Activated CD4-positive, alpha-beta memory T cell treated with anti-CD3 and anti-CD28 coated beads for 36 hours (primary cell): ENCODE results near the gene FOXL3. TPM values are rescaled to one million over a fixed set of nuclear protein-coding genes. Genes with fewer than 3 reads are reported as not detected.

Source experiments
- CTCF ChIA-PET: fragments of 350-600 bp; sonication (Branson Sonifier 250); formaldehyde crosslinking; loops from one replicate; lab custom pipeline; 2021; ENCODE audit warnings: antibody characterized with exemption, inconsistent platforms; lab: Charles Lee
- POLR2A ChIA-PET: fragments of 350-600 bp; sonication (Branson Sonifier 250); formaldehyde crosslinking; loops from one replicate; lab custom pipeline; 2021; ENCODE audit warnings: antibody characterized with exemption; lab: Charles Lee
- DNase-seq: peaks from one replicate; pipeline ENCODE4 v3.0.0-alpha.2; 2020
- H3K27ac Mint-ChIP-seq: one replicate; pipeline ENCODE4 v1.8.0; 2021; ENCODE audit warnings: mixed read lengths
- H3K27me3 Mint-ChIP-seq: one replicate; pipeline ENCODE4 v1.8.0; 2021; ENCODE audit warnings: mixed read lengths
- H3K36me3 Mint-ChIP-seq: one replicate; pipeline ENCODE4 v1.8.0; 2021; ENCODE audit warnings: mixed read lengths
- H3K4me1 Mint-ChIP-seq: one replicate; pipeline ENCODE4 v1.8.0; 2021; ENCODE audit warnings: low read depth, mixed read lengths
- H3K4me3 Mint-ChIP-seq: one replicate; pipeline ENCODE4 v1.8.0; 2021; ENCODE audit warnings: mild to moderate bottlenecking, mixed read lengths
- H3K9me3 Mint-ChIP-seq: one replicate; pipeline ENCODE4 v1.8.0; 2021; ENCODE audit warnings: mixed read lengths
- intact Hi-C: fragments of 100-400 bp; cut with micrococcal nuclease; formaldehyde crosslinking; loops from one replicate; pipeline ENCODE4 v1.15.1; 2023
- total RNA-seq, 2 experiments: library from RNA; stranded (reverse); gene quantifications; one replicate each; pipeline ENCODE4 v1.2.3, GENCODE V29; 2021

The FOXL3 gene
- total RNA-seq, 2 experiments from 2014 or later, result not detected

GRCh38 chr7:297611-298374 is 7.8 kb downstream of the FOXL3 start:
- POLR2A ChIA-PET, result no interaction called here
- DNase-seq, result no peak
- Mint-ChIP-seq H3K4me3 (no peak overlapping the region), H3K4me1 (no peaks in the 10 kb centered on the region), H3K27ac (no peak overlapping the region), H3K36me3 (no peaks in the 10 kb centered on the region), H3K9me3 (no peaks in the 10 kb centered on the region), H3K27me3 (peaks cover 10% of the 10 kb centered on the region)
- intact Hi-C loops, result no loop called here
- CTCF ChIA-PET, result no interaction called here

DNA sequence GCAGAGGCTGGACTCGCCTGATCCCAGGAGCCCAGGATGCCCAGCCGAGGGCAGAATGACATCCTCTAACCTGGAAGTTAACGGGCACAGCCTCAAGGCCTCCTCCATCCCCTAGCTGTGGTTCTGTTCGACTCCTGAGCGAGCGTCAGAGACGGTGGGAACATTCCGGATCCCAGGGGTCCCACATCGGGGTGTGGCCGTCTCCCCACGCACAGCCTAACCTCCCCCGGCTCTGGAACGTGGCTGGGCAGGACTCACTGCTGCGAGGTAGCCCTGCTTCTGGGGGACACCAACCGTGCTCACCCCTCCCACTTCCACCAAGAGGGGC is 8.4 kb downstream of the FOXL3 start:
- Mint-ChIP-seq H3K36me3 (no peaks in the 10 kb centered on the region), H3K27me3 (peaks cover 6% of the 10 kb centered on the region), H3K27ac (no peak overlapping the region), H3K9me3 (no peaks in the 10 kb centered on the region), H3K4me1 (no peaks in the 10 kb centered on the region), H3K4me3 (no peak overlapping the region)
- intact Hi-C loops, result no loop called here
- DNase-seq, result no peak
- CTCF ChIA-PET, result no interaction called here
- POLR2A ChIA-PET, result no interaction called here

- H3K27ac Mint-ChIP-seq, result no peak overlapping the region
- no peaks in the 10 kb centered on the region for H3K9me3 Mint-ChIP-seq
- no peak for DNase-seq
- no peaks in the 10 kb centered on the region for H3K4me1 Mint-ChIP-seq
- no peak overlapping the region for H3K4me3 Mint-ChIP-seq
- ChIA-PET CTCF (no interaction called here), POLR2A (no interaction called here)
- intact Hi-C loops, result no loop called here
- no peaks in the 10 kb centered on the region for H3K36me3 Mint-ChIP-seq
- H3K27me3 Mint-ChIP-seq, result peaks cover 6% of the 10 kb centered on the region
Measured at GRCh38 chr7:298743-299142, 8.8 kb downstream of the FOXL3 start.

- ChIA-PET POLR2A (no interaction called here), CTCF (no interaction called here)
- H3K4me3 Mint-ChIP-seq, result no peak overlapping the region
- no peak for DNase-seq
- H3K4me1 Mint-ChIP-seq, result no peaks in the 10 kb centered on the region
- no peak overlapping the region for H3K27ac Mint-ChIP-seq
- H3K9me3 Mint-ChIP-seq, result no peaks in the 10 kb centered on the region
- H3K27me3 Mint-ChIP-seq, result peaks cover 6% of the 10 kb centered on the region
- intact Hi-C loops, result no loop called here
- H3K36me3 Mint-ChIP-seq, result no peaks in the 10 kb centered on the region
Measured at GRCh38 chr7:299169-299568, 9.2 kb downstream of the FOXL3 start.

- ChIA-PET POLR2A (no interaction called here), CTCF (no interaction called here)
- Mint-ChIP-seq H3K27ac (no peak overlapping the region), H3K4me3 (no peak overlapping the region), H3K9me3 (peaks cover 2% of the 10 kb centered on the region), H3K36me3 (no peaks in the 10 kb centered on the region), H3K27me3 (peaks cover 3% of the 10 kb centered on the region), H3K4me1 (no peaks in the 10 kb centered on the region)
- DNase-seq, result no peak
- intact Hi-C loops, result no loop called here
Measured at GRCh38 chr7:299628-300027, 9.7 kb downstream of the FOXL3 start.

GRCh38 chr7:300048-300447 is 10.1 kb downstream of the FOXL3 start:
- intact Hi-C loops, result no loop called here
- POLR2A ChIA-PET, result no interaction called here
- no peak overlapping the region for H3K4me3 Mint-ChIP-seq

GRCh38 chr7:300546-301290 is 10.7 kb downstream of the FOXL3 start:
- DNase-seq, result no peak
- intact Hi-C loops, result no loop called here
- Mint-ChIP-seq H3K4me3 (no peak overlapping the region), H3K4me1 (no peaks in the 10 kb centered on the region), H3K36me3 (no peaks in the 10 kb centered on the region), H3K27me3 (no peaks in the 10 kb centered on the region), H3K9me3 (peaks cover 3% of the 10 kb centered on the region), H3K27ac (no peak overlapping the region)
- ChIA-PET POLR2A (no interaction called here), CTCF (no interaction called here)

More at GRCh38 chr7:300048-300447, 10.1 kb downstream of the FOXL3 start:
- H3K36me3 Mint-ChIP-seq, result no peaks in the 10 kb centered on the region
- H3K9me3 Mint-ChIP-seq, result peaks cover 3% of the 10 kb centered on the region
- H3K27ac Mint-ChIP-seq, result no peak overlapping the region
- H3K4me1 Mint-ChIP-seq, result no peaks in the 10 kb centered on the region
- no peak for DNase-seq
- CTCF ChIA-PET, result no interaction called here
- no peaks in the 10 kb centered on the region for H3K27me3 Mint-ChIP-seq

GRCh38 chr7:301291-302053 is 11.5 kb downstream of the FOXL3 start:
- Mint-ChIP-seq H3K27ac (no peak overlapping the region), H3K36me3 (no peaks in the 10 kb centered on the region), H3K27me3 (no peaks in the 10 kb centered on the region), H3K9me3 (peaks cover 3% of the 10 kb centered on the region), H3K4me1 (no peaks in the 10 kb centered on the region), H3K4me3 (no peak overlapping the region)
- intact Hi-C loops, result no loop called here
- ChIA-PET POLR2A (no interaction called here), CTCF (no interaction called here)
- DNase-seq, result no peak

DNA sequence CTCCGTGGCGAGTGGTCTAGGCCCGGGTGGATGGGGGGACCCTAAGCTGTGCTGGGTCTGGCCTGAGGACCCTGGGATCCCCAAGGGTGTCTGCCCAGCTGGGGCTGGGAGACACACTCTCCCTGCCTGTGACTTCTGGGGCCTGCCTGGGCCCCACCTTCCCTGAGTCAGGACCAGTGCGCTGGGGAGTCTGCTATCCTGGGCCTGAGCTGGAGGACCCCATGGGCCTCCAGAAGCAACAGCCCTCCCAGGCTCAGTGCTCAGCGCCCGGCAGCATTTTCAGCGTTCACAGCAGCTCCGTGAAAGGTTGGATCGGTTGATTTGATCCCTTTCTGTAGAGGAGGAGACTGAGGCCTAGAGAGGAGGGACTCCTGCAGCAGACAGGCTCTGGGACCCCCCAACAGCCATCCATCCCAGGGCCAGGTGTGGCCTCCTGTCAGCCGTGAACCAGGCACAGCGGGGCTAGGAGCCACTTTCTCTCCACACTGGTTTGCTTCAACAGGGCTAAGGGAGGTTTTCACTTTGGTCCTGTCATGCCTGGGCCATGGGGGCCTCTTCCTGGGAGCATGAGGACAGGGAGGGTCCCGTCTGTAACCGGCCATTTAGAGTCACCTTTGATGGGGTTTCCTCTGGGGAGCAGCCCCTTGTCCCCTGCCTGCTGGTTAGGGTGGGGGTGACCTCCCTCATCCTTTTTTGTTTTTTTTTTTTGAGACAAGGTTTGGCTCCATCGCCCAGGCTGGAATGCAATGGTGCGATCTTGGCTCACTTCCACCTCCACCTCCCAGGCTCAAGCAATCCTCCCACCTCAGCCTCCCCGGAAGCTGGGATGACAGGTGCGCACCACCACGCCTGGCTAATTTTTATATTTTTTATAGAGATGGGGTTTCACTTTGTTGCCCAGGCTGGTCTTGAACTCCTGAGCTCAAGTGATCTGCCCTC is 12.4 kb downstream of the FOXL3 start:
- no peak for DNase-seq
- Mint-ChIP-seq H3K27ac (no peak overlapping the region), H3K9me3 (peaks cover 3% of the 10 kb centered on the region), H3K36me3 (no peaks in the 10 kb centered on the region), H3K4me1 (no peaks in the 10 kb centered on the region), H3K4me3 (no peak overlapping the region), H3K27me3 (no peaks in the 10 kb centered on the region)
- POLR2A ChIA-PET, result no interaction called here
- intact Hi-C loops, result no loop called here
- CTCF ChIA-PET, result no interaction called here

- no peaks in the 10 kb centered on the region for H3K4me1 Mint-ChIP-seq
- POLR2A ChIA-PET, result no interaction called here
- peaks cover 6% of the 10 kb centered on the region for H3K9me3 Mint-ChIP-seq
- H3K4me3 Mint-ChIP-seq, result no peak overlapping the region
- DNase-seq, result no peak
- H3K27ac Mint-ChIP-seq, result no peak overlapping the region
- H3K27me3 Mint-ChIP-seq, result no peaks in the 10 kb centered on the region
- intact Hi-C loops, result no loop called here
- H3K36me3 Mint-ChIP-seq, result no peaks in the 10 kb centered on the region
- CTCF ChIA-PET, result interaction anchor here (0.7 kb wide), 1 partner anchor 39 kb away, joined by 4 read pairs; no protein-coding TSS in a partner anchor
Measured at GRCh38 chr7:303425-303824, 13.5 kb downstream of the FOXL3 start.

DNA sequence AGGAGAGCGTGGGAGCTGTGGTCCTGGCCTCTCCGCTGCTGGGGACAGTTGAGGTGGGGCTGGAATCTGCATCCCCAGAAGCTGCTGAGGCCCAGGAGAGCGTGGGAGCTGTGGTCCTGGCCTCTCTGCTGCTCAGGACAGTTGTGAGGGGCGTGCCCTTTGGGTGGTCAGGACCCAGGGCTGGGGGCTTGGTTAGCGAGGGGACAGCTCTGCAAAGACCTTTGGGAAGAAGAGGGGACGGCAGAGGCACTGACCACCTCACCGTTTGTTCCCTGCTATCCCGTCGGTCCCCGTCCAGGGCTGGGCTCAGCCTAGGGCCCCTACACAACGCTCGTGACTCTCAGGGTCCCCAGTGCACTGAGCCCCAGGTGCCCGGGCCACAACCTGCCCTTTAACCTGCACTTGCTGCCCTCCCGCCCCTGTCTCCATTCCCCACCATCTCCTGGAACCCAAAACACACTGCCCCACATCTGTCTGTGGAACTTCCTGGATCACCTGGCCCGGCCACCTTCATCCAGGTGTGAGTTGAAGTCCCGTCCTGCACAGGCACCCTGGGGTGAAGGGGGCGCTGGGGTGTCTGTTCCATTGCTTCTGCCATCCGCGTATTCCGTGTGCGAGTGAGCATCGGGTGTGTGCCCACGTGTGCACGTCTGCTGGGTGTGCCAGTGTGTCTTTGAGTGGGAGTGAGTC is 14.1 kb downstream of the FOXL3 start:
- no peaks in the 10 kb centered on the region for H3K4me1 Mint-ChIP-seq
- POLR2A ChIA-PET, result no interaction called here
- H3K9me3 Mint-ChIP-seq, result peaks cover 6% of the 10 kb centered on the region
- no peak overlapping the region for H3K27ac Mint-ChIP-seq
- no peak for DNase-seq
- no peaks in the 10 kb centered on the region for H3K27me3 Mint-ChIP-seq
- intact Hi-C loops, result no loop called here
- CTCF ChIA-PET, result interaction anchor here (0.7 kb wide), 1 partner anchor 40 kb away, joined by 4 read pairs; no protein-coding TSS in a partner anchor
- H3K36me3 Mint-ChIP-seq, result no peaks in the 10 kb centered on the region
- no peak overlapping the region for H3K4me3 Mint-ChIP-seq
